ENCODE data around the gene GRID1.

- TF ChIP-seq CTCF (IDR thresholded peaks at IDR 0.05) (no peak), POLR2A (IDR thresholded peaks at IDR 0.05) (no peak)
These were observed 721.5 kb downstream of the GRID1 start for GRCh38 chr10:85645053-85645452.

Measured in esophagus squamous epithelium (tissue), 4 donors.